Measurements from ENCODE around the gene TMBIM6. TPM values are rescaled to one million over a fixed set of nuclear protein-coding genes. Genes with fewer than 3 reads are reported as not detected.
"Not testable (repeated sequence)": the region's sequence is repeated elsewhere in the genome, so short reads cannot be mapped to it uniquely, and the experiment has no call there.

Gene TMBIM6
- total RNA-seq, 1 donor from 2014 or later = 188 TPM

GRCh38 chr12:49706351-49707127, 34.8 kb upstream of the TMBIM6 start:
- H3K4me1 ChIP-seq = peaks cover 2 to 9% of the 10 kb centered on the region in 2 donors

GRCh38 chr12:49707128-49707811, 34.1 kb upstream of the TMBIM6 start, which contains the start of gene FMNL3:
Gene FMNL3, minus strand, starts transcription at chr12:49707405. Its CDS starts 225 bp downstream, at chr12:49707180.
- peak within 1 kb of the TSS; percentile 80 to 94 for H3K4me3 ChIP-seq
- H3K36me3 ChIP-seq = no peaks in the 10 kb centered on the region
- H3K27me3 ChIP-seq = no peaks in the 10 kb centered on the region
- no peaks in the 10 kb centered on the region for H3K9me3 ChIP-seq
- intact Hi-C loops (cut with DNase I) = loop anchor here (1.0 to 2.0 kb wide), 6 partner anchors 34 to 340 kb away; partner anchors contain the start of genes MCRS1, PRPF40B, SPATS2 and TMBIM6
- H3K4me1 ChIP-seq = peaks cover 2 to 9% of the 10 kb centered on the region in 2 donors
- peak within 1 kb of the TSS; percentile 94 to 98 for H3K27ac ChIP-seq
- peak; percentile 91 to 99 for DNase-seq (ENCODE audit: low spot score in 2 of 2)
- peak; percentile 89 to 99 (median 95) for TF ChIP-seq CTCF (IDR thresholded peaks at IDR 0.05)

More at GRCh38 chr12:49706351-49707127, 34.8 kb upstream of the TMBIM6 start:
- H3K4me3 ChIP-seq = peak overlapping the region; percentile 80 to 94
- H3K9me3 ChIP-seq = no peaks in the 10 kb centered on the region
- intact Hi-C loops (cut with DNase I) = loop anchor here (1.0 to 2.0 kb wide), 6 partner anchors 33 to 340 kb away; partner anchors contain the start of genes MCRS1, PRPF40B, SPATS2 and TMBIM6
- peak in 1 of 2 donors; percentile 71 for DNase-seq (ENCODE audit: low spot score in 2 of 2)
- H3K27me3 ChIP-seq = no peaks in the 10 kb centered on the region
- TF ChIP-seq CTCF (IDR thresholded peaks at IDR 0.05) = no peak
- peak overlapping the region; percentile 94 to 98 for H3K27ac ChIP-seq
- no peaks in the 10 kb centered on the region for H3K36me3 ChIP-seq

GRCh38 chr12:49707812-49708147, 33.6 kb upstream of the TMBIM6 start:
- DNase-seq (ENCODE audit: low spot score in 2 of 2) = no peak
- Histone ChIP-seq H3K4me1 (peaks cover 2 to 9% of the 10 kb centered on the region in 2 donors), H3K36me3 (no peaks in the 10 kb centered on the region), H3K9me3 (no peaks in the 10 kb centered on the region), H3K4me3 (peak overlapping the region in 1 of 2 donors; percentile 94), H3K27me3 (no peaks in the 10 kb centered on the region), H3K27ac (no peak overlapping the region)
- intact Hi-C loops (cut with DNase I) = loop anchor here (1.0 to 2.0 kb wide), 6 partner anchors 34 to 341 kb away; partner anchors contain the start of genes MCRS1, PRPF40B, SPATS2 and TMBIM6
- no peak for TF ChIP-seq CTCF (IDR thresholded peaks at IDR 0.05)

- no peak for DNase-seq (ENCODE audit: low spot score in 2 of 2)
- no peak for TF ChIP-seq CTCF (IDR thresholded peaks at IDR 0.05)
- Histone ChIP-seq H3K36me3 (no peaks in the 10 kb centered on the region), H3K4me3 (no peak overlapping the region), H3K27me3 (no peaks in the 10 kb centered on the region), H3K4me1 (peaks cover 2 to 9% of the 10 kb centered on the region in 2 donors), H3K9me3 (no peaks in the 10 kb centered on the region), H3K27ac (no peak overlapping the region)
- intact Hi-C loops (cut with DNase I) = no loop called here
Observed at GRCh38 chr12:49708851-49709250, 32.5 kb upstream of the TMBIM6 start.

GRCh38 chr12:49713952-49714351, 27.4 kb upstream of the TMBIM6 start:
- H3K27ac ChIP-seq; intact Hi-C loops (cut with DNase I); H3K36me3 ChIP-seq; H3K4me3 ChIP-seq; H3K27me3 ChIP-seq; DNase-seq (ENCODE audit: low spot score in 2 of 2); H3K4me1 ChIP-seq; H3K9me3 ChIP-seq: not testable (repeated sequence)

- Histone ChIP-seq H3K27me3 (no peaks in the 10 kb centered on the region), H3K4me3 (no peak overlapping the region), H3K9me3 (no peaks in the 10 kb centered on the region), H3K4me1 (no peaks in the 10 kb centered on the region), H3K36me3 (no peaks in the 10 kb centered on the region), H3K27ac (no peak overlapping the region)
- intact Hi-C loops (cut with DNase I) = no loop called here
- TF ChIP-seq CTCF (IDR thresholded peaks at IDR 0.05) = no peak
- no peak for DNase-seq (ENCODE audit: low spot score in 2 of 2)
Observed at GRCh38 chr12:49716553-49716952, 24.8 kb upstream of the TMBIM6 start.

GRCh38 chr12:49717800-49718199, 23.6 kb upstream of the TMBIM6 start:
- H3K27me3 ChIP-seq; H3K4me3 ChIP-seq; H3K4me1 ChIP-seq; H3K36me3 ChIP-seq; intact Hi-C loops (cut with DNase I); DNase-seq (ENCODE audit: low spot score in 2 of 2); H3K9me3 ChIP-seq; H3K27ac ChIP-seq: not testable (repeated sequence)
